HG02840 (cell line): ENCODE data around the gene ATXN2L.
"Not testable (repeated sequence)": the region's sequence is repeated elsewhere in the genome, so short reads cannot be mapped to it uniquely, and the experiment has no call there.

ENCODE experiments used
- ATAC-seq: cut with Tn5 transposase; IDR thresholded peaks from one replicate; pipeline ENCODE4 v1.9.1; 2021; ENCODE audit warnings: mild to moderate bottlenecking, moderate library complexity, moderate number of reproducible peaks; ENCODE audit not compliant: unreplicated experiment, low FRiP score

Gene ATXN2L

DNA sequence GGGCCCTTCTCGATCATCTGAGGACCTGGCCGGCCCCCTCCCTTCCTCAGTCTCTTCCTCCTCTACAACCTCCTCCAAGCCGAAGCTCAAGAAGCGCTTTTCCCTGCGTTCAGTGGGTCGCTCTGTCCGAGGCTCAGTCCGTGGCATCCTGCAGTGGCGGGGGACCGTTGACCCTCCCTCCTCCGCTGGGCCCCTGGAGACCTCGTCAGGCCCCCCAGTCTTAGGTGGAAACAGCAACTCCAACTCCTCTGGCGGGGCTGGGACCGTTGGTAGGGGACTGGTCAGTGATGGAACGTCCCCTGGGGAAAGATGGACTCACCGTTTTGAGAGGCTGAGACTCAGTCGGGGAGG is 43.6 kb downstream of the ATXN2L start:
- no peak for ATAC-seq

DNA sequence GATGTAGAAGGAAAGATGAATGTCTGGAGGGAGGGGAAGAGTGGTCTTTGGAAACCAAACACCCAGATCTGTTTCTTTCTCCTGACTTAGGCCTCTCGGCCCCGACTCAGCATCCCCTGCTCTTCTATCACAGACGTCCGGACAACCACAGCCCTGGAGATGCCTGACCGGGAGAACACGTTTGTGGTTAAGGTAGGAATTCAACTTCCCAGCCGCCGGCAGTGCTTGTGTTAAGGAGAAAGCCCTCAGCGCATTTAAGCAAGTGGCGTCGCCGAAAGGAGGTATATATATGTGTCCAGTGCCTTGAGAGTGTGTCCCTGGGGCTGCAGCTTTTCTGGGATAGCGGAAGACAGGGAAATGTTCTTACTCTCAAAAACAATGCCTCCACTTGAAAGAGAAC is 44.4 kb downstream of the ATXN2L start:
- ATAC-seq, result no peak

DNA sequence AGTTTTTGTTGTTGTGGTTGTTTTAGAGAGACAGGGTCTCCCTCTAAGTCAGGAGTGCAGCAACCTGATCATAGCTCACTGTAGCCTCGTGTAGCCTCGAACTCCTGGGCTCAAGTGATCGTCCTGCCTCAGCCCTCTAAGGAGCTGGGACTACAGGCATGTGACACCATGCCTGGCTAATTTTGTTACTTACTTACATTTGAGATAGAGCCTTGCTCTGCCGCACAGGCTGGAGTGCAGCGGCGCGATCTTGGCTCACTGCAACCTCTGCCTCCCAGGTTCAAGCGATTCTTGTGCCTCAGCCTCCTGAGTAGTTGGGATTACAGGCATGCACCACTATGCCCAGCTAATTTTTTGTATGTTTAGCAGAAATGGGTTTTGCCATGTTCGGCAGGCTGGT is 44.8 kb downstream of the ATXN2L start:
- ATAC-seq, result not testable (repeated sequence)

DNA sequence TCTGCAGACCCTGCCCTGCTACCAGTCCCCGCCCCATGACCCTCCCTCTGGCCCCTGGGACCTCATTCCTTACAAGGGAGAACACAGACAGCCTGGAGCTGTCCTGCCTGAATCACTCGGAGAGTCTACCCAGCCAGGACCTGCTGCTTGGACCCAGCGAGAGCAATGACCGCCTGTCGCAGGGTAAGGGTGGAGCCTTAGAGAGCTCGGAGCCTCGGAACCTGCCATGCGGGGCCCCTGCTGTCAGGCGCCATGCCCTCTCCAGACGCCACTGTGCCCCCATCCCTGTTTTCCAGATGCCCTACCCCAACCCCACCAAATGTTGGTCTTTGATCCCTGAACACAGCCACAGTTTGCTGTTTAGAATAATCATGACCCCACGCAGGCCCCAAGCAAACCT is 46.4 kb downstream of the ATXN2L start:
- ATAC-seq, result no peak

DNA sequence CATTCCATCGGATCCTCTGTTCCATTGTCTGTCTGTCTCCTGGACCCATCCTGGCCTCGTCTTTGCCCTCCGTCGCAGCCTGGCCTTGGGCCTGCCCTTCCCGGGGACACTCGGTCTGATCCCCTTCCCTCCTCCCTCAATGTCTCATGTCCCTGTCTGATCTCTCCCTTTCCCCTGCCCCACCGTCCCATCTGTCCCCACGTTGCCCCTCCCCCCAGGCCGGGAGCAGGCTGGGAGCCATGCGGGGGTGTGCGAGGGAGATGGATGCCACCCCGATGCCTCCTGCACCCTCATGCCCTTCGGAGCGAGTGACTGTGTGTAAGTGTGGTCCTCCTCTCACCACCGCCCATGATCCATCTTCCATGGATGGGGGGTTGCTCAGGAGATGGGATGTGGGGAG is 50.2 kb downstream of the ATXN2L start:
- no peak for ATAC-seq

DNA sequence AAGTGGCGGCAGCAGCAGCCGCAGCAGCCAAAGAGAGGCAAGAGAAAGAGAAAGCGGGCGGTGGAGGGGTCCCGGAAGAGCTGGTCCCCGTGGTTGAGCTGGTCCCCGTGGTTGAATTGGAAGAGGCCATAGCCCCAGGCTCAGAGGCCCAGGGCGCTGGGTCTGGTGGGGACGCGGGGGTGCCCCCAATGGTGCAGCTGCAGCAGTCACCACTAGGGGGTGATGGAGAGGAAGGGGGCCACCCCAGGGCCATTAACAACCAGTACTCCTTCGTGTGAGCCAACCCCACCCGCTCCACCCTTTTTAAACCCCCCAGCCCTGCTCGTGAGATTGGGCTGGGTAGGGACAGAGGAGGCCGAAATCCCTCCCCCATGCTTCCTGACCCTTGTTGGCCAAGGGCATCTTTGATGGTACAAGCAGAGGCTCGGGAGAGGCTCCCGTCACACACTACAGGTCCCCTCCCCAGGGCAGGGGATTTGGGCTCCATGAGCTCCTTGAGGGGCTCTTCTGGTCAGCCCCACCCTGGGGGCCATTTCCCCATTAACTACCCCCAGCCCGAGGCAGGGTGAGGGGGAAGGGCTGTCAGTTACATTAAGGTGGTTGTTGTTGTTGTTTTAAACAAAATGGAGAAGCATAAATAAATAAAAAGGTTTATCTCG is 50.9 kb downstream of the ATXN2L start:
- ATAC-seq, result no peak

DNA sequence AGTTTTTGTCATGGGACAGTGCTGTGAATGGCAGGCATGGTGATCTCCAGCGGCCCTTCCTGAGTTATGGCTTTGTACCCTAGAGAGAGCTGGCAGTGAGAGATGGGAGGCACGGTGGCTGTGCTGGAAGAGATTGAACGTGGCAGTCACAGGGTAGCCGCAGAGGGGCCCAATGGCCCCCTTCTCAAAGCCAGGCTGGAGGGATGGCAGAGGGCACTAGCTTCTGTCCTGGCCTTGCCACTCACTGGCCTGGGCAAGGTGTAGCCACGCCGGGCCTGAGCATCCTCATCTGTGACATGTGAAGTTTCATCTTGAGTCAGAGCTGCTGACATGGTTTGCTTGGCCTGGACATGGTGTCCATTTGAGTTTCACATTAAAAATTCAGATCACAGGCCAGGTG is 51.6 kb downstream of the ATXN2L start:
- ATAC-seq, result no peak

DNA sequence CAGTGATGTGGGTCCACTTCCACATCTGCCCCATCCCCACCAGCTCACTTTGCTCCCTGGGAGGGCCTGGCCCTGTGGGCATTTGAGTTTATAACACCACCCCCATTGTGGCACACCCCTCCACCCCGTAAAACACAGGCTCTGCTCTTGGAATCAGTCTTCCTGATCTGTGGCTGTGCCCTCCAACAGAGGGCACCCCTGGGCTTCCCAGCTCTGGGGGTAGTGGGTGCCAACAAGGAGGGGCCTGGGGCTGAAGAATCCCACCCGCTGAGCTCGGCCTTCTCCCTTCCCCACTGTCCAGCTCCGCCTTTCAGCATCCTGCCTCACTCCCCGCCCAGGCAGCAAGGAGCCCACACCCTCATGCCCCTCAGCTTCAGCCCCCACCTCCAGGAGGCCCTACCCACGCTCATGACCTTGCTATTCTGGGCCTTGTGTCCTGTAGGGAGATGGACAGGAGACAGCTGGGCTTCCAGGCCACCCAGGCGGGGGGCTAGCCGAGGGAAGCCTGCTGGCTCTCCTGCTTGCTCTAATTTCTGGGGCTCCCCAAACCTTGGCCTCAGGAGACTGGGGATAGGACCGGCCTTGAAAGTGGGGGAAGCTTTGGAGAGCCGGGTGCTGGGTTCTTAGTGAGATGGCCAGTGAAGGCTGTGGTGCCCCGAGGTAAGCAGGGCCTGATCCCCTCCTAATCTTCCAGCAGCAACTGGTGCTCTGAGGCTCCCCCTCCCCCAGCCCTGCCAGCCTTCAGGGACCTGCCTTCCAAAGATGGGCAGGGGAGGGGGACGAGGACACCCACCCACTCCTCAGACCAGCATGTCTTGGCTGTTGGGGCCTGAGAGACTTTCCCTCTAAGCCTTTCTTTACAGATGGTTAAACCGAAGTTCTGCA is 52.6 kb downstream of the ATXN2L start:
- ATAC-seq, result no peak

DNA sequence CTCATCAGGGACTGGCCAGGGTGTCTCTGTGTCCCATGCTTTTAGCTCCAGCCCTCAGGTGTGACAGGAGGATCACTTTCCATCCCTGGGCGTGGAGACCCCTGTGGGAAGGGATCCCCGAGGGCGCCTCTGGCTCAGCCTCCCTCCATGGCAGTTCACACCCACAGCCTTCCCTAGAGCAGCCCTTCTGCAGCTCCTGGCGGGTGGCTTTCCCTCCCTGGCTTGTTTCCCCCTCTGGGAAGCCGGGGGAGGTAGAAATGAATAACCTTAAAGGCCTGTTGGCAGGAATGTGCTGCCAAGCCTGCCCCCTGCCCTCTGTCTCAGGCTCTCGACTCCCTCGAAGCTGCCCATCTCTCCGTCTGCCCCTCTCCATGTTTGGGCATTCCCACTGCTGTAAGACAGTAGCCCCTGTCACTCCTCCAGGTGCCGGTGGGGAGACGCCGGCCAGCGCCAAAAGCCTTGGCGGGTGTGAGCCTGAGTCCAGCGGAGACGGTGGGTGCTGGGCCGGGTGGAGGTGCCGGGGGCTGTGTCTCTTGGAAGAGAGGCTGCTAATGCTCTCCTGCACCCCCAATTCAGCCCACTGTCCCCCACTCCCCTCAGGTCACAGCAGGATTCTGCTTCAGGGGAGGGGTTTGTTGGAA is 53.3 kb downstream of the ATXN2L start:
- ATAC-seq, result no peak

DNA sequence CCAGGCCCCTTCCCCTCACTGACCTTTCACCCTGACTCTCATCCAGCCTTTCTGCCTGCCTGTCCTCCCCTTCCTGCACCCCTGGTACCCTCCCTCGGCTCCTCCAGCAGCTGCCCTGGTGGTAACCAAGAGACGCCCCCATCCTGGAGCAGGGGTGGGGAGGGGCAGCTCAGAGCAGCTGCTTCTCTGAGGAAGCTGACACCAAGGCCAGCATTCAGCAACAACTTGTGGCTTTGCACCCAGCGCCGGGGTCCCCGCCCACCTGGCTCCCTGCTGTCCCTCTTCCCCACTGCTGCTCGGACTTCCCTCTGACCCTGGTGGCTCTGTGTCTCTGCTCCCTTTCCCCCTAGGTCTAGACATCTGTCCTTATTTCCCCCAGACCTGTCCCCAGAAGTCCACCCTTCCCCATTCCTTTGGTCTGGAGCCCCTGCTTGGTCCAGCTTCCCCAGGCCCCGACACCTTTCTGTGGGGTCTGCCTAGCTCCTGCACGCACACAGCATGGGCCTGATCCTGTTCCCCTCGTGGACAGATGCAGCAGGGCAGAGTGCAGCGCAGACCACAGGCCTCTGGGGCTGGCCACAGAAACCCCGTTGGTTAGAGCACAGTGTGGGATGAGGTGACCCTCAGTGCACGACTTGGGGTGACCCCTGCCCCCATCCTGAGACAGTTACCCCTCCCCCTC is 54.3 kb downstream of the ATXN2L start:
- no peak for ATAC-seq

DNA sequence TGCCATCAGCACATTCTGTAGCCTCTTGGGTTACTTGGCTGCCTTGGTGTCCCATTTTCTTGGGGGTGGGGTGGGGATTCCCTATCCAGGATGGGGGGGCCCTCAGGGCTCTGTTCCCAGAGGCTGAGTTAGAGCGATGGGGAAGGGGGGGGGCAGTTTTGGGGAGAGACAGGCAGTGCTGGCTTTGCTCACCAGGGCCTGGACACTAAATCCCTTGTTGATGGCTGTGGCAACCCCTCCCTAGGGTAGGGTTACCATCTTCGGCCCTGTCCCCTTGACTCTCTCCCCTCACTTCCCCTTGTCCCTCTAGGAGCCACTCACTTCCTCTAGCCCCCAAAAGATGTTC is 54.8 kb downstream of the ATXN2L start:
- no peak for ATAC-seq

DNA sequence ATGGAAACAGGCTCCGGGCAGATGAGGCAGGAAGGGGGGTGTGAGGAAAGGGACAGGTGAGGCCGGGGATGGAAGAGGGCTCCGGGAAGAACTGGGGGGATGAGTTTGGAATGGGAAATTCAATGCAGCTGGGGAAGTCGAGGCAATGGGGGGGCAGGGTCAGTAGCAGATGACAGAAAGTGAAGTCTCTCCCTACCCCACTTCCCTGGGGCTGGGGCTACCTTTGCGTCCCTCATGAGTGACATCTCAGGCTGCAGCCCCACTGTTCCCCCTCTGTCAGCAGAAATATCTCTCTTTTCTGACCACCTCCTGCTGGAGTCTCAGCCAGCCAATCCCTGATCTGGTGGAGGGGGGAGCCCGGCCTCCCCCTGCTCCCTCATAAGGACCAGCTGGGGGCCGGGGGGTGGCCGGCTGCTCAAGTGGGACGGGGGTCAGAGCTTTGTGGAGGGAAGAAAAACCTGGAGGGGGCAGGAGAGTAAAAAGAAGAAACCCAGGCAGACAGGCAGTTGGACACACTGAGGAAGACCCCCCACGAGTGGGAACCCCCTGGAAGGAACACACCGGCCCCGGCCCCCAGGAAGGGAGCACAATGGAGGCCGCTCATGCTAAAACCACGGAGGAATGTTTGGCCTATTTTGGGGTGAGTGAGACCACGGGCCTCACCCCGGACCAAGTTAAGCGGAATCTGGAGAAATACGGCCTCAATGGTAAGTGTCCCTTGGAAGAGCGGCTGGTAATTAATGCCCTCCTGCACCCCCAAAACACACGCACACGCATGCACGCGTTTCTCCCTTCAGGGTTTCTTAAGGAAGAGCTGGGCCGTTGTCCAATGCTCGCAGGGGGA is 55.5 kb downstream of the ATXN2L start, which contains the start of gene ATP2A1:
Gene ATP2A1 (plus strand): TSS at position 406 of the 844 bp plus-strand sequence. CDS start 184 bp downstream, at position 590.
- no peak for ATAC-seq

DNA sequence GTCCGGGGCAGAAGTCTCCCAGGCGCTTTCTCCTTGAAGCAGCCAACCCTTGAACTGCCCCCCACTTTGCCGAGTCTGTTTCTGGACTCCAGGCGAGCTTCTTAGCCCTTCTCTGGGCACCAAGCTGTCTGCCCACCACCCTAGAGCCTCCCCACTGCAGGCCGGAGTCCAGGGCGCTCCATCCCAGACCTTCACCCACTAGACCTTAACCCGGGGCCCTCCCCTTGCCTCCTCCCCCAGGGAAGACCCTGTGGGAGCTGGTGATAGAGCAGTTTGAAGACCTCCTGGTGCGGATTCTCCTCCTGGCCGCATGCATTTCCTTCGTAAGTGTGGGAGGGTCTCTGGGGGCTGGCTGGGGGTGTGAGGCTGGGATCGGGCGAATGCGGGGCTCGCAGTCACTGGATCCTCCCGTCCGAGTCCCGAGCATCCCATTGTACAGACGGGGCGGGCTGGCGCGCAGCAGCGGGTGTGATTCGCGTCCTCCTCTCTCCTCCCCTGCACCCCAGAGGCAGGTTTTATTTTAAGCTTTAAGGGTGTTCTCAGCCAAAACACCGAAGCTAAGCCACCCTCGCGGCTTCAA is 56.6 kb downstream of the ATXN2L start:
- ATAC-seq, result peak; percentile 5

DNA sequence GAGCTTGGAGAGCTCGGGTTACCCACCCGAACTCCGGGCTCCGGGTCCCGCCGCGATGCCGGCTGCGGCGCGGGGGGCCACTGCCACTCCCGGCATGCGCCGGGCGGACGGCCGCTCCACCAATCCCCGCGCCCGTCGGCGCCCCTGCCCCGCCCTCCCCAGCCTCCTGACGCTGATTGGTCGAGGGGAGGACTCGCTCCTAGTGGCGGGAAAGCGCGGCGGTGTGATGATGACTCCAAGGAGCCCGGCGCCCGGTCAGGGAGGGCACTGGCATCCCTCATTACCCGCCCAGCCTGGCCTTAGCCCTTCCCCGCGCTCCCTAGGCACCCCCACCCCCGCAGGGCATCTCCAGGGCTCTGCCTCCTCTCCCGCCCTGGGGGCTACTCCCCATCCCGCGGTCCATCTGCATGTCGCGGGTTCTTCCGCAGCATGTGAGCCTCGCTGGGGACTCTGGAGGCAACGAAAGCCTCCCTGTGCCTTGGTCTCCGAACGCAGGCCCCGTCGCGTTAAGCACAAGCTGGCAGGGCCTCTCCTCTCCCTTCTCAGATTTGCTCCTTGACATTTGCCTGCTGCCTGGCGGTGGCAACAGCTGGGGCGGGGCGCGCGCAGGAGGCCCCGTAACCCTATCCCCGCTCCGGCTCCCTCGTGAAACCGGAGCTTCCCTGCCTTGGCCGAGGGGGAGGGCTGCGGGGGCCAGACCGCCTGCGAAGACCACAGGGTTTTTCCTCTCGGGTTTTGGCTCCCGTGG is 57.2 kb downstream of the ATXN2L start:
- ATAC-seq, result peak; percentile 74

DNA sequence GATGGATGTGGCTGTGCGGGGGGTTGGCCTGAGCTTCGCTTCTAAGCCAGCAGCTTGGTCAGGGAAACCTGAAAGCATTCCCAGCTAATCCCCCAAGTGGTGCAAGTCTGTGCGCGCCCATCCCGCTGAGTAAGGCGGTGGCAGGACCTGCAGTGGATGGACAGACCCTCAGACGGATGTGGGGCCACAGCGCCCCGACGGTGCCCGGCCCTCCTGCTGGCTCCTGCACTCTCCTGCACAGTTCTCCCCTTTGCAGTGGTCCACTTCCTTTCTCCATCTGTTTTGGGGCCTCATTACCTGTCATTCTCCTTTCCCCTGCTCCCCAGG is 57.8 kb downstream of the ATXN2L start:
- ATAC-seq, result no peak

DNA sequence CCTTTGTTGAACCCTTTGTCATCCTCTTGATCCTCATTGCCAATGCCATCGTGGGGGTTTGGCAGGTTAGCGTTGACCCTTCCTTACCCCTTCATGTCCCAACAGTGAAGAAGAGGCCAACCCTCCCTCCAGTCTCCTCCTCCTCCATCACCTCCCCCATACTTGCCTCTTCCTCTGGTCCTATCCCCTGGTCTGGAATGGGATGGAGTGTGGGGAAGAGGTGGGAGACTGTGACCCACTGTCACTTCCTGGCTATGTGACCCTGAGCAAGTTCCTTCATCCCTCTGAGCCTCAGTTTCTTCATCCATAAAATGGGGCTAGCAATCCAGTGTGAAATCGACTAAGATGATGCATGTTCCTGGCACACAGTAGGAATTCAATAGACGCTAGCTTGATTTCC is 58.2 kb downstream of the ATXN2L start:
- ATAC-seq, result no peak

DNA sequence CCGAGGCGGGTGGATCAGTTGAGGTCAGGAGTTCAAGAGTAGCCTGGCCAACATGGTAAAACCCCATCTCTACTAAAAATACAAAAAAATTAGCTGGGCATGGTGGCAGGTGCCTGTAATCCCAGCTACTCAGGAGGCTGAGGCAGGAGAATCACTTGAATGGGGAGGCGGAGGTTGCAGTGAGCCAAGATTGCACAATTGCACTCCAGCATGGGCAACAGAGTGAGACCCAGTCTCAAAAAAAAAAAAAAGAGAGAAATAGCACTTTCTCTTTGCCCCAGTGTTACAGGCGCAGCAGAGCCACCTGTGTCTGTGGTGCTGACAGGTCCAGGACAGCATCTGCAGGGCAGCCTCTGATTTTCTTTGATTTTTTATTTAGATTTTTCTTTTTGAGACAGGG is 58.8 kb downstream of the ATXN2L start:
- not testable (repeated sequence) for ATAC-seq

DNA sequence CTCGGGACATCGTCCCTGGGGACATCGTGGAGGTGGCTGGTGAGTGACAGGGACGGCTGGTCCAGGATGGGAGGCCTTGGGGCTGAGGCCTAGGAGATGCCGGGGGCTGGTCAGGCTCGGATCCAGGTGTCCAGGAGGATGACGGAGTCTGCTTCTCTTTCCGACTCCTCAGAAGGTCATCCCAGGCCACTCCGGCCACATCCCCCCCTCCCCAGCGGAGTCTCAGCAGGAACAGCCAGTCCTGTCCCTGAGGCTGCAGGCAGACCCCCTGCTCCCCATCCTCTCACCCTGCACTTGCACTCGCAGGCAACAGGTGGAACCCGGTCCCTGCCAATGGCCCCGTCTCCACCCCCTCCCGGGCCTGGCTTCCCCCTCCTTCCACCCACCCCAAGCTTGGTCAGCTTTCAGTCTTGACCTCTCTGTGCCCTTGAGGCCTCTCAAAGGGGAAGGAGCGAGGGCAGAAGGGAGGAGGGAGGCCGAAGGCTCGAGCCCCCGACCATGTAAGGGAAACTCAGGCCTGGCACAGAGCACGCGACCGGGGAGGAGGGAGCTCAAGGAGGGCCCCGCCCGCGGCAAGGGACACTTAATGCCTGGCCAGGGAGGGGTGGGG is 59.9 kb downstream of the ATXN2L start:
- no peak for ATAC-seq
